Measurements from ENCODE around the gene XAF1.
"Not testable (repeated sequence)": the region's sequence is repeated elsewhere in the genome, so short reads cannot be mapped to it uniquely, and the experiment has no call there.

XAF1 gene, protein sequence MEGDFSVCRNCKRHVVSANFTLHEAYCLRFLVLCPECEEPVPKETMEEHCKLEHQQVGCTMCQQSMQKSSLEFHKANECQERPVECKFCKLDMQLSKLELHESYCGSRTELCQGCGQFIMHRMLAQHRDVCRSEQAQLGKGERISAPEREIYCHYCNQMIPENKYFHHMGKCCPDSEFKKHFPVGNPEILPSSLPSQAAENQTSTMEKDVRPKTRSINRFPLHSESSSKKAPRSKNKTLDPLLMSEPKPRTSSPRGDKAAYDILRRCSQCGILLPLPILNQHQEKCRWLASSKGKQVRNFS

DNA sequence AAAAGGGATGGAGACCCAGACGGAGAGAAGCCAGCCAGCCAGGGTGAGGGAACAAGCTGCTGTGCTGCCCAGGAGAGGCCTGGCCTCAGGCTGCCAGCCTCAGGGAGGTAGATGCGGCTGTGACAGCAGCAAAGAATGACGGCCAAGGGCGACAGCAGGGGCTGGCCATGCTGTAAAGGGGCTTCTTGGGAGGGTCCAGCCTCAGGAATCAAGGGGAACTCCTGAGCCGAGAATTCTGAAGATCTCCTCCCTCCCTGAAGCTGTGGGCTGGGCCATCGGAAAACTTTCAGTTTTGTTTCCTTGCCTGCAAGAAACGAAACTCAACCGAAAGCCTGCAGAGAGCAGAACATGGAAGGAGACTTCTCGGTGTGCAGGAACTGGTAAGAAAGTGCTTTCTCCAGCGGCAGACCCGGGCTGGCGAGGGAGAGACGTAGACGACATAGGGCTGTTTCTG lies at the start of gene XAF1:
XAF1 (plus strand) TSS at position 316 of the 454 bp plus-strand sequence; CDS start at position 349, 33 bp downstream.
- DNase-seq: peak; percentile 66

DNA sequence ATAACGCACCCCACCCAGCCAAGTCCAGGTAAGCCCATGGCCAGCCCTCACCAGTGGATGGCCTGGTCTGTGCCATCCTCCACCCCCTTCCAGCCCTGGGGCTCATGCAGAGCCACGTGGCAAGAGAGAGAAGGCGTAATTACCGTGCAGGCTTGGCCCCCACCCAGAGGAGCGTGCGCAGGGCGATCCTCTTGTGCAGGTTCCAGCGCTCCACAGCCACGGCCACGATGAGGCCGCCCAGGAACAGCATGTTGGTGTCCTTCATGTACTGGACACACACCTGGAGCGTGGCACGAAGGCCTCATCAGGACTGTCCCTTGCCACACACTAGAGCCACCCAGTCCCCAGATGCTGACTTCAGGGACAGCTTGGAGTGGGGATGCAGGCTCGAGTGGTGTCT lies 49.3 kb upstream of the XAF1 start:
- DNase-seq: no peak

GRCh38 chr17:6706996-6707395 lies 48.9 kb upstream of the XAF1 start:
- DNase-seq: no peak

DNA sequence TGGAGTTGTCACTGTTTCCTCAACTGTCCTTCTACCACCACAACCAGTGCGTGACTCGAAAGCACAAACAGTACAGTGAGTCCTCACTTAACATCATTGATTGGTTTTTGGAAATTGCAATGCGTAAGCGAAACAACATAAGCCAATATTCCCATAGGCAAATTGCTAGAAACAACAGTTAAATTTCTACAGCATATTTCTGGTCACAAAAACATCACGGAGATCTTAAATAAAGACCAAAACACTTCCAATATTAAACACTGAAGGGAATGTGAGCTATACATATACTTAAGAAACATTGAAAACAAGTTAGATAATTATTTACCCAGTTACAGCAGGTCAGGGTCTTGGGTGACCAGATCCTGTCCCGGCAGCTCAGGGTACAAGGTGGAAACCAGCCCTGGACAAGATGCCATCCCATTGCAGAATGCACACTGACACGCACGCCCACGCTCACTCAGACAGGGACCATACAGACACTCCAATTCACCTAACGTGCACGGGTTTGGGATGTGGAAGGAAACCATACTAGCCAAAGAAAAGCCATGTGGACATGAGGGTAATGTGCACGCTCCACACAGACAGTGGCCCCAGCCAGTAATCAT lies 47.4 kb upstream of the XAF1 start:
- DNase-seq: no peak

GRCh38 chr17:6710317-6710716 lies 45.5 kb upstream of the XAF1 start:
- DNase-seq: no peak

DNA sequence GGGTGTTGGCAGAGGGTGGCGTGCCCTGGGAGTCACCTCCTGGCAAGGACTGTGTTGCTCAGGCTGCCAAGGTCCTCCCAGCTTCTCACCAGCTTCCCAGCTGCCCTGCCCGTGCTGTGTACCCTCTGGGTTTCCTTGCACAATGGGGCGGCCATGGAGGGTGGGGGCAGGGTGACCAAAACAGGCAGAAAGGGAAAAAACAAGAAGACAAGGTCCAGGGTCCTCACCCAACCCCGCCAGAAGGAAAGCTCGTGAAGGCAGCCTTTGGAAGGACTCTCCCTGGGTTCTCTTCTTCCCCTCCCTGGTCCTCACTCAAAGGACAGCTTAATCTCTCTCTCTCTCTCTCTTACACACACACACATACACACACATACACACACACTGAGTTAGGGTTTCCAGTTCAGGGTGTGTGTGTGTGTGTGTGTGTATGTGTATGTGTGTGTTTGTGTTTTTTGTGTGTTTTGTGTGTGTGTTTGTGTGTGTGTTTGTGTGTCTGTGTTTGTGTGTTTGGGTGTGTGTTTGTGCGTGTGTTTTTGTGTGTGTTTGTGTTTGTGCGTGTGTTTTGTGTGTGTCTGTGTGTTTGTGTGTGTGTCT lies 44.7 kb upstream of the XAF1 start:
- DNase-seq: no peak

- no peak for DNase-seq
Observed at GRCh38 chr17:6711681-6712057, 44.2 kb upstream of the XAF1 start.

DNA sequence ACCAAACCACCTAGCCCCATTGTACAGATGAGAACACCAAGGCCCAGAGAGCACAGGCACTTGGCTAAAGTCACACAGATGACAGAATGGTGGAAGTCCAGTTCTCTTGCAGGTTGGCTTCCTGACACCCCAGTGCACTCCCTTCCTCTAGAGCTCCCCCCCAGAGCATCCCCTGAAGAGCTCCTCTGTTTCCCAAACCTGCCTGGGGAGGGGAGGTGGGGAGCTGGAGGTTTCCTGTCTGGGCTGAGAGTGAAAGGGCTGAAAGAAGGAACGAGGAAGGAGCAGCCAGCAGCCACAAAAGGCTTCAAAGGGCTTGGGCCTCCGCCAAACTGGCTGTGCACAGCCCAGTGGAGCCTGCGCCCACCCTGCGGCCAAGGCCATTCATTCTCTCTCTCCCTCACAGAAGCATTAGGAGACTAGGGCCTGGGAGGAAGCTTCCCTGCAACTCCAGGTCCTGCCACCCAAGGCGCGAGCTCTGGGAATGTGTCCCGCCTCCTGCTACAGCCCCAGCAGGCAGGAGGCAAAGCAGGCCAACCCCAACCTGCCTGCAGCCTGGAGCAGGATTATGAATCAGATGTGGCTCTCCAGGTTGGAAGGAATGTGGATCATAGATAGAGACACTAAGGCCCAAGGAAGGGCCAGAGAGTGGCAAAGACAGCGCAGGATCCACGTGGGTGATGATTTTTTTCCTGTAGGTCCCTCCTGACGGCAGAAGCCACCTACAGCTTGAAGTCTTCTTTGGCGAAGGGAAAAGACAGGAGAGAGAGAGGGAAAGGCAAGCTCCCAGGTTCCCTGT lies 43.6 kb upstream of the XAF1 start:
- DNase-seq: no peak

DNA sequence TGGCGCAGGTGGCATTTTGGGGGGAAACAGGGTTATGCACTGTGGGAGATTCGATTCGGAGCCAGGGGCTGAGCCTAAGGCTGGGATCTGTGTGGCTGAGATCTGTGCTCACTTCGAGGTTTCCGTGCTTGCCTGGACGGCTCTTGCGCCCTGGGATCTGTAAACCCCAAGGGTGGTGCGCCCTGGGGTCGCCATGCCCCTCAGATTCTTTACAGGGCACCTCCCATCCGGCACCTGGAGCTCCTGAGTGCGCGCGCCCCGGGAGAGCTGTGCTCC lies 43.1 kb upstream of the XAF1 start:
- DNase-seq: no peak

DNA sequence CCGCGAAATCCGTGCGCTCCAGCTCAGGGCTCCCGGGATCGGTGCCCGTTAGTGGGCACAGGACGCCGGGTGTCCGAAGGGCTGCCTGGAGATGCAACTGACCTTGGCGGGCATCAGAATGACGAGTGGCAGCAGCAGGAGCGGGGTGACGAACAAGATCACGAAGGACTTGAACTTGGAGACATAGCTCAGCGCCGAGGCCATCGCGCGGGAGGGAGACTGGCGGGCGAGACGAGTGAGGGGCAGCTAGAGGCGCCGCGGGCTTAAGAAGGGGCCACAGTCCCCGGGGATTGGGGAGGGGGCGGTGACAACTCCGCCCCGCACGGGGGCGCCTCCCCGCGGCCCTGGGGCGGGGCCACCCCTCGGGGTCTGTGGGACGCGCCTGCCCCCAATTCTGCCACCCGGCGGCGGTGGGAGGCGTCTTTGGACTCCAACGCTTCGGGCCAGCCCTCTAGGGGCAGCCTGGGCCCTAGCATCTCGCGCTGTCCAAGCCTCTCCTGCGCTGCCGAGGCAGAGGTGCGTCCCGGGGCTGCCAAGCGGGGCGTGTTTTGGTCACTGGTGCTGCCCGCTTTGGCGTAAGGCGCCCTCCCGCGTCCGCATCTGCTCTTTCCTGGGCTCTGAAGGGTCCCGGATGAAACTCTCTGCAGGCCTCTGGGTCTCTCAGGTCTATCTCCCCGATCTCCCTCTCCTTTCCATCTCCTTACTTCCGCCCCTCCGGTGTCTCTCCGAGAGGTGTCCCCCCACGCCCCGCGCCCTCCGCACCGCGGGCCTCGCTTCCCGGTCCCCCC lies 42.5 kb upstream of the XAF1 start, which contains the start of gene SLC13A5:
SLC13A5 (minus strand) TSS at position 240 of the 788 bp plus-strand sequence; CDS start at position 204, 36 bp downstream.
- DNase-seq: peak; percentile 6

DNA sequence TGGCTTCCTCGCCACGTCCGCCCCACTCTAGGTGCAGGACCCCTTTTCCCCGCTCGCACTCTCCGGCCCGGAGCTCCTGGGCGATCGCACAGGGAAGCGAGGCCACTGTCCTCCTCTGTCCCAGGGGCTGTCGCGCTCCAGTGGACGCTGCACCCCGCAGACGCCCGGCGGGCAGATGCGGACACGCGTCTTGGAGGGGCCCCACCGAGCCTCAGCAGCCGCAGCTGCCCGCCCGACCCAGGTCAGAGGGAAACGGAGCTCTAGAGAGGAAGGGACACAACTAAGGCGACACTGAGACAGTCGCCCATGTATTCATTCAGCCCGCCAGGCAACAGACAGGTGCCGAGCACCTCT lies 42.0 kb upstream of the XAF1 start:
- DNase-seq: no peak

DNA sequence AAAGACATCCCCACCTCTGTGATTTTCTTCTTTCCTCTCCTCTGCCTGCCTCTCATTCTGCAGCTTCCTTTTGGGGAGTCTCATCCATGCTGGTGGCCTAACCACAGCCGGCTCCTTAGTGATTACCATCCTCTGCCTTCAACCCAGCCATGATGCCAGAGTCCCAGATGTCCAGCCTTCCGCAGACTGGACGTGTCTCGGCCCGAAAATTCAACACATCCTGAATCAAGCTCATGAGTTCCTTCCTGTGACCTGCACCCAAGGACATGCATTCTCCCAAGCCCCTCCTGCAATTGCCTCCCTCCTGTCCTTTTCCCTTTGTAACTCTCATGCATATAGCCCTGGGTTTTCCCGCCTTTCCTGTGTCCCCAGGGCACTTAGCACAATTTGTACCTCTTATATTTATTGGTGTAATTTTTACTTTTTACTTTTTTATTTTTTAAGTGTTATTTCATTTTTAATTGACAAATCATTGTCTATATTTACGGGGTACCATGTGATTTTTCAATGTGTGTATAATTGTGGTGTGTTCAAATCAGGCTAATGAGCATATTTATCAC lies 41.5 kb upstream of the XAF1 start:
- no peak for DNase-seq

DNA sequence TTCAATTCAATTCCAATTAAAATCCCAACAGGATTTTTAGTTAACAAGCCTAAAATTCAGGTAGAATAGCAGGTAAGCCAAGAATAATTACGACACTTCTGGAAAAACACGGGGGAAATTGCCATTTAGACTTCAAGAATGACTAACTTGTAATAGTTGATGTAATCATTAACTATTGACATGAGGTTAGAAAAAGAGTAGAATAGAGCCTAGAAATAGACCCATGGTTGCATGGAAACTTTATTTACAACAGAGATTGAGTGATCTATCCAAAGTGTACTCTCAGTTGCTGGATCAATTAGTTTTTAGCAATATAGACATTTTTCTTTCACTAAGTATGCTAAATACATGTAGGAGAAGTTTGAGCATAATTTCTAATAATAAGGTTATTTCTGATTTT lies 39.1 kb upstream of the XAF1 start:
- DNase-seq: no peak

- DNase-seq: no peak
Observed at GRCh38 chr17:6721744-6722143, 34.1 kb upstream of the XAF1 start.

- no peak for DNase-seq
Observed at GRCh38 chr17:6724009-6724408, 31.8 kb upstream of the XAF1 start.

GRCh38 chr17:6729531-6729930 lies 26.3 kb upstream of the XAF1 start:
- no peak for DNase-seq

GRCh38 chr17:6746665-6747064 lies 9.2 kb upstream of the XAF1 start:
- not testable (repeated sequence) for DNase-seq

DNA sequence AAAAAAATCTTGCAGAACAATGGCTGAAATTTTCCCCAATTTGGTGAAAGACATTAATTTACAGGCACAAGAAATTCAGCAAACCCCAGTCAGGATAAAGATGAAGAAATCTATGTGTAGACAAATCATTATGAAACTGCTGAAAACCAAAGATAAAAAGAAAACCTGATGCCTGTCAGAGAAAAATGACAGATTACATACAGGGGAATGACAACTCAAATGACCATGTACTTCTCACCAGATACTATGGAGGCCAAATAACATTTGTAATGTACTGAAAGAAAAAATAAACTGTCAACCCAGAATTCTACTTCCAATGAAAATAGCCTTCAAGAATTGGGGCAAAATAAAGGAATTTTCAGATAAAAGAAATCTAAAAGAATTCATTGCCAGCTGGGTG lies 7.2 kb upstream of the XAF1 start:
- DNase-seq: no peak

DNA sequence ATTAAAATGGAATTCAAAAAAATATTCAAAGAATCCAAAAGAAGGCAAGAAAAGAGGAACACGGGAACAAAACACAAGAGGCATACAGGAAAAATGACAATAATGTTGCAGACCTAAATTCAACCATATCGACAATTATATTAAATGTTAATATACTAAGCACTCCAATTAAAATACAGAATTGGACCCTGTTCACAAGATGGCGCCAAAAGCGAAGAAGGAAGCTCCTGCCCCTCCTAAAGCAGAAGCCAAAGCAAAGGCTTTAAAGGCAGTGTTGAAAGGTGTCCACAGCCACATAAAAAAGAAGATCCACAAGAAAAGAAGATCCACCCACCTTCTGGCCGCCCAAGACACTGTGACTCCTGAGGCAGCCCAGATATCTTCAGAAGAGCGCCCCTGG lies 6.3 kb upstream of the XAF1 start:
- peak; percentile 5 for DNase-seq

DNA sequence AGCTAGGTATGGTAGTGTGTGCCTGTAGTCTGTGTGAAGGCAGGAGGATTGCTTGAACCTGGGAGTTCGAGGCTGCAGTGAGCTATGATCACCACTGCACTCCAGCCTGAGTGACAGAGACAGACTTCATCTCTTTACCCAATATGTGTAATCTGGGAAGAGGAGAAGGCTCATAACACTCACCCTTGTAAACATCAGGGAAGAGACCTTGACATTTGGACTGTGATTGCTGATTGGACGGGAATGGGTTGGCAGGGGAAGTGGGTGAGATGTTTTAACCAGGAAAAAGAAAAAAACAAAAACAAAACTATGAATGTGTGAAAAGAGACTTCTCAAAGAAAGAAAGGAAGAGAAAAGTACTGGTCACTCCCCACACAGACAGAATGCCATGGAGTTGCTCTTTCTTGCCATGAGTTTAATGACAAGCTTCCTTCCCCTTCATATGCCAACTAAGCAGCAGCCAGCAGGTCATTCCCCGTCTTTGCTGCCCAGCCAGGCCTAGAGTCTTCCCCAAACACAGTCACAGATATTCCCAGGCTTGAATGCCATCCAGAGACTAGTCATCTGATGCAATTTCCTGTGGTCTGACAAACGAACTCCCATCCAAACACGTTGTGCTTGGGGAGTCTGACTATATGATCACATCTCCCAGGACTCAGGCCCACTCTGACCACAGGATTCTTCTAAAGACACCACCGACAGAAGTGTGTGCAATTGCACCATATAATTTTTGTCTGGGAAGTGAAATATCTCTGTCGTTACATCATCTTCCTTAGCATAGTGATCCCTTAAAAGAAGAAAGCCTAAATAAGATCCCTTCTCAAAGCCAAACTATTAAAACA lies 3.6 kb upstream of the XAF1 start:
- no peak for DNase-seq

- peak; percentile 59 for DNase-seq
Observed at GRCh38 chr17:6753006-6753445, 2.8 kb upstream of the XAF1 start.

DNA sequence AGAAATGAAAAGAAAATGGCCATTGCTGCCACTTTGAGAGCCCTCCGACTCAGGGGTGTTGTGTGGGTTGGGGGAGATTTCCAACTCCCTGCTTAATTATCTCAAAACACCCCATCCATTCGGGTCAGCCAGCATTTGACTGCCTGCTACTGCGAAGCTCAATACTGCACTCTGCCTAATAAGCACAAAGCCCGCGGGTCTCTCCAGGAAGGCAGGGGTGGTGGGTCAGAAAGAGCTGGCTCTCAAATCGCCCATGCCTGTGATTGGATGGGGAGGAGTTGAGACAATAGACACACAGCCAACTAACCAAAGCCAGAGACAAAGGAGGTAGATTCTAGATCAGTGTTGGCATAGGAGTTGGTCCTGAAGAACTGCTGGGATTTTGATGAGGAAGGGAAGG lies 2.3 kb upstream of the XAF1 start:
- DNase-seq: no peak
